GM12878 (cell line): ENCODE results near the gene RPL22. TPM values are rescaled to one million over a fixed set of nuclear protein-coding genes. Genes with fewer than 3 reads are reported as not detected.

Experiments
- ATAC-seq: fragments of 200-7000 bp; cut with Tn5 transposase; 3 replicates; pipeline ENCODE4 v1.9.1; 2020; ENCODE audit warnings: mild to moderate bottlenecking, moderate library complexity
- BruUV-seq: library from RNA; stranded (reverse); fragments of 400-500 nt; replicated peaks from 2 replicates; lab custom pipeline; 2021; lab: Mats Ljungman, UMichigan
- CTCF ChIA-PET: fragments of 300-600 bp; sonication (Branson Sonifier 250); formaldehyde crosslinking; extraction: SDS; loops from one replicate; lab custom pipeline; 2021; ENCODE audit warnings: inconsistent platforms; lab: Yijun Ruan, JAX
- POLR2A ChIA-PET: fragments of 350-600 bp; formaldehyde crosslinking; extraction: SDS; loops from one replicate; lab custom pipeline; 2021; ENCODE audit warnings: inconsistent platforms; lab: Charles Lee
- RAD21 ChIA-PET: fragments of 300-600 bp; sonication (Branson Sonifier 250); formaldehyde crosslinking; loops from one replicate; lab custom pipeline; 2023; ENCODE audit warnings: antibody characterized with exemption; ENCODE audit not compliant: unreplicated experiment; lab: Charles Lee
- SMC1A ChIA-PET: fragments of 300-600 bp; sonication (Branson Sonifier 250); formaldehyde crosslinking; loops from one replicate; lab custom pipeline; 2023; ENCODE audit not compliant: unreplicated experiment, uncharacterized antibody; lab: Charles Lee
- DNase-seq: peaks from one replicate; pipeline ENCODE4 v3.0.0-alpha.2; 2011; ENCODE audit warnings: low read depth, low spot score
- FAIRE-seq: peaks from 3 replicates; lab custom pipeline; 2011; peaks lifted over from hg19 to GRCh38; lab: Jason Lieb, UNC
- H2AFZ ChIP-seq: 2 replicates; pipeline ENCODE4 v1.6.0; 2011; ENCODE audit warnings: low read depth, low read length, control low read depth; ENCODE audit not compliant: control insufficient read depth
- H3K27ac ChIP-seq: 2 replicates; pipeline ENCODE4 v1.5.1; 2011; ENCODE audit warnings: control low read depth; ENCODE audit not compliant: control insufficient read depth, insufficient read depth
- H3K27me3 ChIP-seq, 2 experiments: replicated peaks in 1 of 2; 2 replicates each; pipeline versions ENCODE4 v1.6.0 to v1.6.1; 2011; ENCODE audit warnings: low read length in 1 of 2; ENCODE audit not compliant: control insufficient read depth in 2 of 2, insufficient read depth in 2 of 2
- H3K36me3 ChIP-seq, 2 experiments: 2 replicates each; pipeline ENCODE4 v1.5.1; 2011; ENCODE audit warnings: low read length in 1 of 2; ENCODE audit not compliant: control insufficient read depth in 2 of 2, insufficient read depth in 2 of 2
- H3K4me1 ChIP-seq: 2 replicates; pipeline ENCODE4 v1.6.1; 2011; ENCODE audit warnings: mild to moderate bottlenecking, low read length, moderate library complexity, mixed read lengths; ENCODE audit not compliant: control insufficient read depth, insufficient read depth
- H3K4me2 ChIP-seq: 2 replicates; pipeline ENCODE4 v1.6.0; 2011; ENCODE audit warnings: control low read depth; ENCODE audit not compliant: control insufficient read depth, insufficient read depth
- H3K4me3 ChIP-seq: fragments of 200-600 bp; sonication (generic); 2 replicates; pipeline ENCODE4 v1.5.1; 2016
- H3K79me2 ChIP-seq: 2 replicates; pipeline ENCODE4 v1.6.0; 2011; ENCODE audit warnings: low read length; ENCODE audit not compliant: control insufficient read depth, insufficient read depth
- H3K9ac ChIP-seq: 2 replicates; pipeline ENCODE4 v1.8.0; 2011; ENCODE audit warnings: low read length, control low read depth, mixed read lengths; ENCODE audit not compliant: control insufficient read depth, insufficient read depth
- H3K9me3 ChIP-seq: replicated peaks from 3 replicates; pipeline ENCODE4 v1.5.1; 2011; ENCODE audit warnings: mild to moderate bottlenecking, low read length; ENCODE audit not compliant: control insufficient read depth, insufficient read depth
- H4K20me1 ChIP-seq: 2 replicates; pipeline ENCODE4 v1.6.0; 2011; ENCODE audit not compliant: control insufficient read depth, insufficient read depth
- CHD2 ChIP-seq: IDR thresholded peaks from 2 replicates; pipeline ENCODE4 v1.6.1; 2011; ENCODE audit warnings: low read depth, low read length, improper control_type of control experiment, borderline replicate concordance
- HDAC6 ChIP-seq: fragments of 200-600 bp; sonication (generic); IDR thresholded peaks from one replicate; pipeline ENCODE4 v1.8.0; 2017; ENCODE audit warnings: antibody characterized with exemption; ENCODE audit not compliant: unreplicated experiment
- KAT2A ChIP-seq: conservative IDR thresholded peaks from 2 replicates; pipeline ENCODE4 v1.6.1; 2011; ENCODE audit warnings: low read depth, low read length; ENCODE audit not compliant: control insufficient read depth
- MTA2 ChIP-seq: fragments of 450-650 bp; IDR thresholded peaks from 2 replicates; pipeline ENCODE4 v1.6.1; 2016; ENCODE audit warnings: low read depth, mild to moderate bottlenecking, moderate library complexity
- MYC ChIP-seq: IDR thresholded peaks from 2 replicates; pipeline ENCODE4 v1.6.1; 2011; ENCODE audit warnings: mild to moderate bottlenecking, low read length, moderate library complexity, inconsistent platforms; ENCODE audit not compliant: insufficient read depth, insufficient replicate concordance, insufficient read length, severe bottlenecking
- PAX8 ChIP-seq: fragments of 450-650 bp; IDR thresholded peaks from 2 replicates; pipeline ENCODE4 v1.6.1; 2017; ENCODE audit warnings: mild to moderate bottlenecking, moderate library complexity
- POLR2A ChIP-seq: IDR thresholded peaks from 2 replicates; pipeline ENCODE4 v1.6.1; 2011; ENCODE audit warnings: low read depth, mild to moderate bottlenecking, low read length
- RBBP5 ChIP-seq: fragments of 200-600 bp; sonication (generic); conservative IDR thresholded peaks from 2 replicates; pipeline ENCODE4 v1.6.1; 2016
- WGBS: methylation state at CpG from one replicate; pipeline ENCODE4 v1.1.6; 2016; ENCODE audit warnings: low lambda C conversion rate; ENCODE audit not compliant: insufficient replicate concordance, insufficient coverage; ENCODE audit errors: missing lambda C conversion rate; 5-methylcytosine and 5-hydroxymethylcytosine counted together
- in situ Hi-C: fragments of 300-500 bp; cut with MboI; formaldehyde crosslinking; loops from 9 replicates; pipeline ENCODE4 v1.14.3; 2018; ENCODE audit warnings: mixed read lengths
- intact Hi-C: fragments of 100-400 bp; cut with micrococcal nuclease; formaldehyde crosslinking; loops from one replicate; pipeline ENCODE4 v1.14.2; 2022; ENCODE audit not compliant: unreplicated experiment
- polyA plus RNA-seq, 11 experiments: library from polyadenylated mRNA; depleted of rRNA in 4 of 11; unstranded in 6 of 11; stranded (reverse) in 5 of 11; fragments of >200 nt; fragmentation: Nextera tagmentation in 4 of 11; fragmentation: Illumina TruSeq in 1 of 11; extraction: Ambion mirVana in 4 of 11; extraction: Trizol in 1 of 11; gene quantifications; 1 replicate in 1 of 11; 2 replicates in 10 of 11; pipeline versions ENCODE4 v1.2.1 to v1.2.3, GENCODE V29; 2011 to 2016; ENCODE audit warnings: inconsistent platforms in 2 of 11, missing spikeins in 2 of 11, low read depth in 1 of 11
- total RNA-seq, 4 experiments: library from RNA; depleted of rRNA in 3 of 4; stranded (reverse); fragments of >200 nt in 3 of 4; fragmentation: Illumina TruSeq in 1 of 4; extraction: Trizol in 1 of 4; gene quantifications; 2 replicates each; pipeline versions ENCODE4 v1.2.1 to v1.2.3, GENCODE V29; 2013 to 2021
- TF ChIP-seq, protein P1 (sequence below): fragments of 450-650 bp; formaldehyde crosslinking; IDR thresholded peaks from 2 replicates; pipeline ENCODE4 v1.4.0; 2022; ENCODE audit warnings: mild to moderate bottlenecking, moderate library complexity
- TF ChIP-seq, protein P2 (sequence below): IDR thresholded peaks from 2 replicates; pipeline ENCODE4 v1.6.1; 2012; ENCODE audit warnings: low read depth, low read length, improper control_type of control experiment
- TF ChIP-seq, protein P3 (sequence below): IDR thresholded peaks from 2 replicates; pipeline ENCODE4 v1.6.1; 2011; ENCODE audit warnings: borderline replicate concordance, low read depth, mild to moderate bottlenecking, moderate library complexity, low read length; ENCODE audit not compliant: insufficient read depth, poor library complexity, severe bottlenecking

The RPL22 gene
- total and polyA plus RNA-seq, 10 of the 15 experiments (the other 5 are each of a cell fraction or from before 2014, with no cell fraction given), result 191 to 560 (median 430) TPM

DNA sequence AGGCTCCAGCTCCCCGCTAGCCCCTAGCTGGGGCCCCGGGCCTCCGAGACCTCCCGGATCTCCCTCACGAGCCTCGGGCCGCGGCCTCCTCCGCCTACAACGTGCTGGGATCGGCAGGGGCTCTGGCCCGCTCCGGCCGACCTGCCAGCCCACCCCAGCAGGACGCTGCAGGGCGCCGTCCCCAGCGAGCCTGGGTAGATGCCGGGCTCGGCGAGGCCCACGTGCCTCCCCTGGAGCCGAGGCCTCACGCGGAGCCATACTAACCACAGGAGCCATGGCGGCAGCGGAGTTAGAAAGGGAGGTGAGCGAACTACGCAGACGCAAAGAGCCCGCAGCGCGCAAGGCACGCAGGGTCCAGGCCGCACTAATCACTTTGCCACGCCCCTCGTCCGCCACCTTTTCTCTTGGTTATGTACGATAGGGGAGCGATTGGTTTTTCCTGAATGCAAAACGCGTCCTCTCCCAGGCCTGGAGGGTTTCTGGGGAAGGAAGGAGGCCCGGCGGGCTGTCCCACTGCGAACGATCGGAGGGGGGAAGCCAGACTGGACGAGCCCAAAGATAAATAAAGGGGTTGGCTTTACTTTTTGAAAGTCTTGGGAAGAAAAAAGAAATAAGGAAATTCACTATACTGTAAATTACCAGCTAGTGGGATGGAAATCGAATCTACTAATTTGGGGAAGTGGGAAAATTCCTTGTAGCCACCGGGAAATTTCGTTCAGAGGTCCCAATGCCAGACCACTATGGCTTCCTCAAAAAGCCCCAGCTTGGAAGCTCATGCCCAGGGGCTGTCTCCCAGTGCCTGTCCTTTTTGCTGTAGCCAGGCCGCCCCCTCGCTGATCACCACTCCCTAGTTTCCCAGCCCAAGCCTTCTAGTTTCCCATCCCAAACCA, at the start of gene RPL22 (continued):
- TF ChIP-seq KAT2A (no peak), POLR2A (peak; percentile 97), MYC (peak; percentile 99)
- TF ChIP-seq, protein P1, sequence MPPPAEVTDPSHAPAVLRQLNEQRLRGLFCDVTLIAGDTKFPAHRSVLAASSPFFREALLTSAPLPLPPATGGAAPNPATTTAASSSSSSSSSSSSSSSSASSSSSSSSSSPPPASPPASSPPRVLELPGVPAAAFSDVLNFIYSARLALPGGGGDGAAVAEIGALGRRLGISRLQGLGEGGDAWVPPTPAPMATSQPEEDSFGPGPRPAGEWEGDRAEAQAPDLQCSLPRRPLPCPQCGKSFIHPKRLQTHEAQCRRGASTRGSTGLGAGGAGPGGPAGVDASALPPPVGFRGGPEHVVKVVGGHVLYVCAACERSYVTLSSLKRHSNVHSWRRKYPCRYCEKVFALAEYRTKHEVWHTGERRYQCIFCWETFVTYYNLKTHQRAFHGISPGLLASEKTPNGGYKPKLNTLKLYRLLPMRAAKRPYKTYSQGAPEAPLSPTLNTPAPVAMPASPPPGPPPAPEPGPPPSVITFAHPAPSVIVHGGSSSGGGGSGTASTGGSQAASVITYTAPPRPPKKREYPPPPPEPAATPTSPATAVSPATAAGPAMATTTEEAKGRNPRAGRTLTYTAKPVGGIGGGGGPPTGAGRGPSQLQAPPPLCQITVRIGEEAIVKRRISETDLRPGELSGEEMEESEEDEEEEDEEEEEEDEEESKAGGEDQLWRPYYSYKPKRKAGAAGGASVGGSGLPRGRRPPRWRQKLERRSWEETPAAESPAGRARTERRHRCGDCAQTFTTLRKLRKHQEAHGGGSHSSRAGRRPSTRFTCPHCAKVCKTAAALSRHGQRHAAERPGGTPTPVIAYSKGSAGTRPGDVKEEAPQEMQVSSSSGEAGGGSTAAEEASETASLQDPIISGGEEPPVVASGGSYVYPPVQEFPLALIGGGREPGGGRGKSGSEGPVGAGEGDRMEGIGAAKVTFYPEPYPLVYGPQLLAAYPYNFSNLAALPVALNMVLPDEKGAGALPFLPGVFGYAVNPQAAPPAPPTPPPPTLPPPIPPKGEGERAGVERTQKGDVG (CRISPR knock-in tag), result no peak

DNA sequence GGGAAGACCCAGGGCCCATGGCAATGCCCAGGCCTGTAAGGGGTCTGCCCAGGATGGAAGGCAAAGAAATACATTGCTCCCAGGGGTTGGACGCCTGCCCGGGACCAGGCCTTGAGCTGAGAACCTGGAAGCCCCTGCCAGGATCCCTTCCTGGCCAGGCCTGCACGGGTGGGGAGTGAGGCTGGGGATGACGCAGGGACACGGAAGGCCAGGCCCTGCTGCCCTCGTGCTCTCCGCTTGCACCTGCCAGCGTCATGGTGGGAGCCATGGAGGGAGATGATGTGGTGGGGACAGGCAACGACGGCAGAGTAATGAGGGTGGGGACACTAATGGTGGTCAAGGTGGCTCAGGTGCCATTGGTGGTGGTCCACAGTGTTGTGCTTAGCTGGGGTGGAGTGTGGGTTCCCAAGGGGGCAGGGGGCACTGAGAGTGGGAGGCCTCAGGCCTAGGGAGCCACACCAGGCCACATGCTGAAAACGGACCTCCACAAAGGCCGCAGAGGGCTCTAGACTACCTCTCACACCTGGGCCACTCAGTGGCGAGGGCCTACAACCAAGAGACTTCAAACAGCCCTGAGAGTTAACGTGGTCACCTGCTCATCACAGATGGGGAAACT, 48.9 kb upstream of the RPL22 start:
- ChIA-PET POLR2A (no interaction called here), RAD21 (interaction anchor here (1.0 to 4.0 kb wide), 4 partner anchors 30 to 154 kb away, joined by 3 to 32 read pairs (median 9); no protein-coding TSS in a partner anchor), SMC1A (interaction anchor here (0.8 to 3.0 kb wide), 6 partner anchors 10 to 190 kb away, joined by 3 to 9 read pairs (median 4); no protein-coding TSS in a partner anchor), CTCF (interaction anchor here (0.6 to 5.2 kb wide), 14 partner anchors 10 to 190 kb away, joined by 3 to 47 read pairs (median 12); partner anchors contain the start of genes ICMT and RNF207)
- Histone ChIP-seq H3K4me3 (no peak overlapping the region), H3K9me3 (no peaks in the 10 kb centered on the region), H3K4me1 (peaks cover 5% of the 10 kb centered on the region), H3K36me3 (no peaks in the 10 kb centered on the region), H4K20me1 (no peaks in the 10 kb centered on the region), H3K27me3 (peaks cover 7 to 19% of the 10 kb centered on the region in 2 experiments; a peak in 3 of 4 replicates), H3K9ac (no peak overlapping the region), H3K4me2 (no peak overlapping the region), H2AFZ (no peak overlapping the region), H3K27ac (no peak overlapping the region), H3K79me2 (no peaks in the 10 kb centered on the region)
- TF ChIP-seq HDAC6 (no peak), PAX8 (no peak), CHD2 (no peak), RBBP5 (no peak), MTA2 (no peak)
- TF ChIP-seq, protein P2, sequence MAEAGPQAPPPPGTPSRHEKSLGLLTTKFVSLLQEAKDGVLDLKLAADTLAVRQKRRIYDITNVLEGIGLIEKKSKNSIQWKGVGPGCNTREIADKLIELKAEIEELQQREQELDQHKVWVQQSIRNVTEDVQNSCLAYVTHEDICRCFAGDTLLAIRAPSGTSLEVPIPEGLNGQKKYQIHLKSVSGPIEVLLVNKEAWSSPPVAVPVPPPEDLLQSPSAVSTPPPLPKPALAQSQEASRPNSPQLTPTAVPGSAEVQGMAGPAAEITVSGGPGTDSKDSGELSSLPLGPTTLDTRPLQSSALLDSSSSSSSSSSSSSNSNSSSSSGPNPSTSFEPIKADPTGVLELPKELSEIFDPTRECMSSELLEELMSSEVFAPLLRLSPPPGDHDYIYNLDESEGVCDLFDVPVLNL, result no peak
- TF ChIP-seq, protein P3, sequence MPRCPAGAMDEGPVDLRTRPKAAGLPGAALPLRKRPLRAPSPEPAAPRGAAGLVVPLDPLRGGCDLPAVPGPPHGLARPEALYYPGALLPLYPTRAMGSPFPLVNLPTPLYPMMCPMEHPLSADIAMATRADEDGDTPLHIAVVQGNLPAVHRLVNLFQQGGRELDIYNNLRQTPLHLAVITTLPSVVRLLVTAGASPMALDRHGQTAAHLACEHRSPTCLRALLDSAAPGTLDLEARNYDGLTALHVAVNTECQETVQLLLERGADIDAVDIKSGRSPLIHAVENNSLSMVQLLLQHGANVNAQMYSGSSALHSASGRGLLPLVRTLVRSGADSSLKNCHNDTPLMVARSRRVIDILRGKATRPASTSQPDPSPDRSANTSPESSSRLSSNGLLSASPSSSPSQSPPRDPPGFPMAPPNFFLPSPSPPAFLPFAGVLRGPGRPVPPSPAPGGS, result no peak
- no peak for ATAC-seq
- intact Hi-C loops (no loop called here), in situ Hi-C loops (loop anchor here (5.0 kb wide), 1 partner anchor 99 kb away; no protein-coding TSS in a partner anchor)
- 54% methylated on average over 14 of the region's 14 CpGs for WGBS
- no TSS peak for BruUV-seq
- FAIRE-seq, result no peak
- no peak for DNase-seq
